GM12865 (cell line): ENCODE data around the gene UCP2.

Source experiments
- DNase-seq: peaks from one replicate; pipeline ENCODE4 v3.0.0; 2010; ENCODE audit warnings: low read depth
- H3K4me3 ChIP-seq: 2 replicates; pipeline ENCODE4 v1.5.1; 2011; ENCODE audit warnings: mild to moderate bottlenecking, low read depth, low read length, control low read depth
- TF ChIP-seq, protein P1 (sequence below): IDR thresholded peaks from 2 replicates; pipeline ENCODE4 v1.5.1; 2011; ENCODE audit warnings: low read length, control low read depth, low read depth, inconsistent platforms; ENCODE audit not compliant: insufficient read depth; ENCODE audit errors: missing control alignments

The UCP2 gene

DNA sequence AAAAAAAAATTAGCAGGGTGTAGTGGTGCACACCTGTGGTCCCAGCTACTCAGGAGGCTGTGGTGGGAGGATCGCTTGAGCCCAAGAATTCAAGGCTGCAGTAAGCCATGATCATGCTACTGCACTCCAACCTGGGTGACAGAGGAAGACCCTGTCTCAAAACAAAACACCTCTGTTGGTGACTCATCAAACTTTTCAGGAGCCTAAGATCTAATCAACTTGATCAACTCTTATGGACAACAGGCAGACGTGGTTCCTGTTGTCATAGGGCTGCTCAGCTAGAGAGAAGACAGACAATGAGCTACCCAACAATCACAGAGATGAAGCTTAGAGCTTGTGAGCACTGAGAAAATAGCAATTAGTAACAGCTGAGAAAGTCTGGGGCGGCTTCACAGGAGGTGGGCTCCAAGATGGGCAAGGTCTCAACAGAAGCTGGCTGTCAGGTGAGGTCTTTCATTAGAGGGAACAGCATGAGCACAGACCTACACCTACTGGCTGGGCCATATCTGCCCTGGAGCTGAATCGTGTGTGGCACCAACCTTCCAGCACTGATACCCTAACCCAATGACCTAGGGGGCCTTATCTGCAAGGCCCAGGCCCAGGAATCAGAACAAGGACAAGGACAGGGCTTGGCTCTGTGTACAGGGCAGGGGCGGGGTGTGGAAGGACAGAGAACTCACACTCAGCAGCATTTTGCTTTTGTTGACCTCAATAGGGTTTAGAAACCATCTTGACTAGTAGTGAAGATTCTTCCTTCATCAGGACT lies 33.5 kb upstream of the UCP2 start:
- no peak overlapping the region for H3K4me3 ChIP-seq
- DNase-seq = no peak
- TF ChIP-seq, protein P1, sequence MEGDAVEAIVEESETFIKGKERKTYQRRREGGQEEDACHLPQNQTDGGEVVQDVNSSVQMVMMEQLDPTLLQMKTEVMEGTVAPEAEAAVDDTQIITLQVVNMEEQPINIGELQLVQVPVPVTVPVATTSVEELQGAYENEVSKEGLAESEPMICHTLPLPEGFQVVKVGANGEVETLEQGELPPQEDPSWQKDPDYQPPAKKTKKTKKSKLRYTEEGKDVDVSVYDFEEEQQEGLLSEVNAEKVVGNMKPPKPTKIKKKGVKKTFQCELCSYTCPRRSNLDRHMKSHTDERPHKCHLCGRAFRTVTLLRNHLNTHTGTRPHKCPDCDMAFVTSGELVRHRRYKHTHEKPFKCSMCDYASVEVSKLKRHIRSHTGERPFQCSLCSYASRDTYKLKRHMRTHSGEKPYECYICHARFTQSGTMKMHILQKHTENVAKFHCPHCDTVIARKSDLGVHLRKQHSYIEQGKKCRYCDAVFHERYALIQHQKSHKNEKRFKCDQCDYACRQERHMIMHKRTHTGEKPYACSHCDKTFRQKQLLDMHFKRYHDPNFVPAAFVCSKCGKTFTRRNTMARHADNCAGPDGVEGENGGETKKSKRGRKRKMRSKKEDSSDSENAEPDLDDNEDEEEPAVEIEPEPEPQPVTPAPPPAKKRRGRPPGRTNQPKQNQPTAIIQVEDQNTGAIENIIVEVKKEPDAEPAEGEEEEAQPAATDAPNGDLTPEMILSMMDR = no peak

DNA sequence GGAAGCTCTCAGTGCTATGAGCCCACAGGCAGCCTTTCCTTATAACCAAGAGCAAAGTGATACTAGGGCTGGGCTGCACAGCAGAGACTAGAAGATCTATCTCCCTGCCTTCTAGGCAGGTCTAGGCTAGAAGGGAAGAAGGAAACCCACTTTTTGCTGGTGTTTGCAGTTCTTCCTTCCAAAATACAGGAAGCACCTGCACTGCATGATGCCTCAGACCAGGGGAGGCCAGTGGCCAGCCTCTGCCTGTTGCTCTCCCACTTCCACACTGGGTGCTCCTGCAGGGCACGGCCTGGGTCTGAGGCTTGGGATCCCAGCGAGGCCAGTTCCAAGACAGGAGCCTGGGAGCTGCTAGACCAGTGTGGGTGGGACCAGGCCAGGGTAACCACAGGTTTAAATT lies 32.2 kb upstream of the UCP2 start:
- H3K4me3 ChIP-seq = no peak overlapping the region
- TF ChIP-seq, protein P1 = no peak
- DNase-seq = no peak

DNA sequence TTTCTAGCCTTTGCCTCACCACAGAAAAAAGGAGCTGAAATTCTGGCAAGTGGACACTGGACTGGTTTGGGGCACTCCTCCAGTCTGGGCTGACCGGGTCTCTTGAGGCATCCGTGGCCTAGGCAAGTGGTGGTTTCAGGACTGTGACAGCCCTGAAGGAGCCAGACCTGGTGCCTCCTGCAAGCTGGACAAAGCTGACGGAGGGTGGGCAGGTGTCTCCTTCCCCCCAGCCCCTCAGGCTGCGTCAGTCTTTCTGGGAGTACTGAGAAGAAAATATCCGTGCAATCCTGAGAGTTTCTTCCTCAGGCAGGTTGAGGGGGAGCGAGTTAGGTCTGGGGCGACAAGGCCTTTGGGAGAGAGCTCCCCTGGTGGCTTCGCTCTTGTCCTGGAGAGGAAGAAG lies 30.5 kb upstream of the UCP2 start:
- no peak overlapping the region for H3K4me3 ChIP-seq
- TF ChIP-seq, protein P1 = no peak
- no peak for DNase-seq

DNA sequence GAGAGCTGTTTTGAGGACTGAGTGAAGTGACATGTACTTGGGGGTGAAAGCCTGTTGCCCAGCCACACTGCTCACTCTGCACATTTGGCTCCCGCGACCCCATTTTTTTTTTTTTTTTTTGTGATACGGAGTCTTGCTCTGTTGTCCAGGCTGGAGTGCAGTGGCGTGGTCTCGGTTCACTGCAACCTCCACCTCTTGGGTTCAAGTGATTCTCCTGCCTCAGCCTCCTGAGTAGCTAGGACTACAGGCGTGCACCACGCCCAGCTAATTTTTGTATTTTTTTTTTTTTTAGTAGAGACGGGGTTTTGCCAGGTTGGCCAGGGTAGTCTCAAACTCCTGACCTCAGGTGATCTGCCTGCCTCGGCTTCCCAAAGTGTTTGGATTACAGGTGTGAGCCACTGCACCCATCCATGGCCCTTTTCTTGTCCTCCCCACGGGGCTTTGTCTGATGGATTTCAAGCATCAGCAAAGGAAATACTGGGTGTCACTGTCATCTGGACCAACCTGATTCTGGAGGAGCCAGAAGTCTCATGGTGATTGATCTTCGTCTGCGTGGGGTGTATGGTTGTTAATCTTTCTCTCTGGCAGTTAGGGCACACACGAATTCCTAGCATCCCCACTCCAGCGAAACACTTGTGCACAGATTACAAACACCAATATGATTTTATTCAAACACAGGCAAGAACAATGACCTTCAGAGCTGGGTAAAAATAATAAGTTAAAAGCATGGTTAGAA lies 29.6 kb upstream of the UCP2 start:
- no peak overlapping the region for H3K4me3 ChIP-seq
- TF ChIP-seq, protein P1 = no peak
- DNase-seq = no peak

DNA sequence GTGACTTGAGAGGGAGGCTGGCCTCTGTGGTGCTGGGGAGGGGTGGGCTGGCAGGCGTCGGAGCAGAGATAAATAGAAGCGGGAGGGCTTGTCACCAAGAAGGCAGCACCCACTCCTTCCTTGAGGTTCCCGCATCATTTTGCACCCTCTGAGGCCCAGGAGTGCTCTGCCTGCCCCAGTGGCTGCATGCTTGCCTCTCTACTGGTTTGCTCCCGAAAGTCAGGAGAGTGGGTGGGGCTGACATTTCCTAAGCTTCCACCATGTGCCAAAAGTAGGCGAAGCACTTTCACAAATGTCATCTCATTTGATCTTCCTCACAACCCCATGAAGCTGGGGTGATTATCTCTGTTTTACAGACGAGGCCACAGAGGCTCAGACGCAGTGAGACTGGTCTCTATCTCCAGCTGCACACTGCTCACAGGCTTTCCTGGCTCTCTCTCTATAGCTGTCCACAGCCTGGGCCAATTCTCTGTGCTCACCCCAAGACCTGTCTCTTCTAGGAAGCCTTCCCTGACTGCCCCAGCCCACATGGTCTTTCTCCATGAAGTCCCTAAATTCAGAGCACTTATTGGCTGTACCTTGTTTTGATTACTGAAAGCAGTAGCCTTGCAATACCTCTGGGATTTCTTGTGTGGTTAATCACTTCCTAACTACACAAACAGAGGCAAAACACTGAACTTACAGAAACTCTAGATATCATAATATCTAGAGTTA lies 28.9 kb upstream of the UCP2 start:
- TF ChIP-seq, protein P1 = no peak
- DNase-seq = peak; percentile 86
- no peak overlapping the region for H3K4me3 ChIP-seq

DNA sequence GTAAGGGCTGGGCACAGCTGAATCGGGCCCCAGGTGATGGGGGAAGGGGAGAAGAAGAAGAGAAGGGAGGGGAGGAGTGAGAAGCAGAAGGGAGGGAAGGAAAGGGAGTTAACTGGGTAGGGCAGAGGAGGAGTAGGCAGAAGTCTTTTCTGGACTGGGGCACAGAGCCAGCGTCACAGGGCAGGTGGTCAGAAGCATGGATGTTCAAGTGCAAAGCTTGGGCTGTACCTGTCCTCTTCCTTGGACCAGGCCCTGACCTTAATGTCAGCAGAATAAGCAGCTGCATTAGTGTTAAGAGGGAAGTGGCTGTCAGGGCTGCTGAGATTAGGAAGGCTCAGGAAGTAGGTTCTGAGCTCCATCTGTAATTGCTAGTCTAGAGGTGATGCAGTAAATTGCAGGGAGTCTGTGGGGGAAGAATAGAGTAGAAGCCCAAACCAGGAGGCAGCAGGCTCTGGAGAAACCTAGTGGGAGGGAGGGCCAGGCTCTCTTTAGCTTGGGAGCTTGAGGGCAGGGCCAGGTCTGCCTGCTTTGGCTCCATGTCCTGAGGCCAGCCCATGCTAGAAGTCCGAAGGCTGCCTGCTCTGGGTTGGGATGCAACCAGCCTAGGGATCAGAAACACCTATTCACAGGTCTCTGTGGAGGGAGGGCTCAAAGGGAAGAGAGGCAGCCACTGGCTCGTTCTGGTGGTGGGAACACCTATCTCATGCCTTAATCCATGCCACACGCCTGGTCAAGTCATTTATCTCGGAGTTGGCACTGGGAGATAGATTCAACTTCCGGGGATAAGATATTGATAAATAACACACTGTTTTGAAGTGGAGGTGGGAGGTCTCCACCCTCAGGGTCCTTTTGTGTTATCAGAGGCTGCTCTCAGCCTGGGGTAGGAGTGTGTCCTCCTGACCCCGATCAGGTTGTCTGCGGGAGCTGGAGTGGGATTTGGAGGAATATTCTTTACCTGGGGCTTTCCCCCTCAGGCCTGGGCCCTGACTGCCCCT lies 28.0 kb upstream of the UCP2 start:
- H3K4me3 ChIP-seq = no peak overlapping the region
- TF ChIP-seq, protein P1 = no peak
- DNase-seq = no peak
